Panc1 (cell line): Measurements from ENCODE around the gene SLFNL1. TPM values are rescaled to one million over a fixed set of nuclear protein-coding genes. Genes with fewer than 3 reads are reported as not detected.

Source experiments
- ATAC-seq: fragments of 200-7000 bp; cut with Tn5 transposase; 2 replicates; pipeline ENCODE4 v1.9.1; 2020; ENCODE audit warnings: mild to moderate bottlenecking, moderate library complexity
- BruUV-seq: library from RNA; stranded (reverse); fragments of 400-500 nt; replicated peaks from 2 replicates; lab custom pipeline; 2021; lab: Mats Ljungman, UMichigan
- CTCF ChIA-PET: fragments of 300-600 bp; sonication (Branson Sonifier 250); formaldehyde crosslinking; loops from one replicate; lab custom pipeline; 2022; ENCODE audit warnings: antibody characterized with exemption; lab: Charles Lee
- POLR2A ChIA-PET: fragments of 300-600 bp; sonication (Branson Sonifier 250); formaldehyde crosslinking; loops from one replicate; lab custom pipeline; 2022; ENCODE audit warnings: antibody characterized with exemption; lab: Charles Lee
- DNase-seq: peaks from one replicate; pipeline ENCODE4 v3.0.0-alpha.2; 2010; ENCODE audit warnings: low read depth, low spot score
- H3K27ac ChIP-seq: 2 replicates; pipeline ENCODE4 v1.5.1; 2011; ENCODE audit warnings: mild to moderate bottlenecking, low read length, inconsistent platforms
- H3K27me3 ChIP-seq: fragments of 200-500 bp; sonication (Bioruptor generic); 2 replicates; pipeline ENCODE4 v1.6.0; 2014; ENCODE audit warnings: low read length, inconsistent platforms; ENCODE audit not compliant: control insufficient read depth, insufficient read depth
- H3K36me3 ChIP-seq: fragments of 200-500 bp; sonication (Bioruptor generic); 2 replicates; pipeline ENCODE4 v1.5.1; 2014; ENCODE audit warnings: inconsistent platforms, mild to moderate bottlenecking, low read length, moderate library complexity; ENCODE audit not compliant: control insufficient read depth, insufficient read depth
- H3K4me1 ChIP-seq: 2 replicates; pipeline ENCODE4 v1.5.1; 2011; ENCODE audit warnings: inconsistent platforms, mild to moderate bottlenecking, low read length, moderate library complexity; ENCODE audit not compliant: control insufficient read depth, insufficient read depth
- H3K4me3 ChIP-seq, 2 experiments: 2 replicates each; pipeline ENCODE4 v1.5.1; 2011 to 2012; ENCODE audit warnings: low read depth in 2 of 2, low read length in 2 of 2, mild to moderate bottlenecking in 2 of 2, inconsistent platforms in 1 of 2, moderate library complexity in 1 of 2
- H3K9me3 ChIP-seq: fragments of 200-500 bp; sonication (Bioruptor generic); 2 replicates; pipeline ENCODE4 v1.5.1; 2014; ENCODE audit warnings: low read depth, mild to moderate bottlenecking, inconsistent platforms, low read length, moderate library complexity; ENCODE audit not compliant: control insufficient read depth, insufficient read depth
- CTCF ChIP-seq: fragments of 450-650 bp; IDR thresholded peaks from 2 replicates; pipeline ENCODE4 v1.5.1; 2017; ENCODE audit warnings: mild to moderate bottlenecking
- POLR2AphosphoS5 ChIP-seq: IDR thresholded peaks from 2 replicates; pipeline ENCODE4 v1.6.1; 2012; ENCODE audit warnings: mild to moderate bottlenecking, low read depth, low read length, moderate library complexity
- SIN3A ChIP-seq: IDR thresholded peaks from 2 replicates; pipeline ENCODE4 v1.6.1; 2012; ENCODE audit warnings: low read depth, mild to moderate bottlenecking, low read length, moderate library complexity, borderline replicate concordance; ENCODE audit not compliant: insufficient read depth
- TCF7L2 ChIP-seq: IDR thresholded peaks from 2 replicates; pipeline ENCODE4 v1.6.1; 2011; ENCODE audit warnings: mild to moderate bottlenecking, low read depth, low read length, inconsistent platforms
- in situ Hi-C: cut with HindIII; loops from 2 replicates; pipeline ENCODE4 v1.10.0; 2016; ENCODE audit warnings: low sequenced_read_pairs, low pct_unique_long_range_greater_than_20kb
- intact Hi-C: fragments of 100-400 bp; cut with micrococcal nuclease; formaldehyde crosslinking; loops from one replicate; pipeline ENCODE4 v1.10.0; 2022; ENCODE audit not compliant: unreplicated experiment
- total RNA-seq: library from RNA; stranded (reverse); gene quantifications from one replicate; pipeline ENCODE4 v1.2.1, GENCODE V29; 2021; ENCODE audit not compliant: unreplicated experiment
- TF ChIP-seq, protein P1 (sequence below), 2 experiments: IDR thresholded peaks; 2 replicates each; pipeline ENCODE4 v1.6.1; 2011 to 2012; ENCODE audit warnings: low read depth in 2 of 2, control low read depth in 1 of 2, low read length in 1 of 2, mild to moderate bottlenecking in 1 of 2, moderate library complexity in 1 of 2; ENCODE audit not compliant: insufficient read depth in 1 of 2

SLFNL1 gene
- total RNA-seq, 1 experiment from 2014 or later = 0.10 TPM

DNA sequence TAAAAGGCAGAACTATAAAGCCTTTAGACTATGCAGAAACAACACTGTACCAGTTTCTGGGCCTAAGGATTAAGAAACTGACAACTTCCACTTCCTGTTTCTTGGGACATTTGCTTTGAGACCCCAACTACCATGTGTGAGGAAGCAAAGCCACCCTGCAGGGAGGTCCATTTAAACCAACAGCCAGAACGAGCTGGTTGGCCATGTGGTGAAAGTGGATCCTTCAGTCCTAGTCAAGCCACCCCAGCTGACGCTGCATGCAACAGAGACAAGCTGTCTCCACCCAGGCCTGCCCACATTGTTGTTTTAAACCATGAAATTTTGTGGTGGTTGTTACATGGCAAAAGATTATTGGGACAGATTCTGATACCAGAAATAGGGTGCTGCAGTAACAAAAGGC lies 31.8 kb upstream of the SLFNL1 start:
- CTCF ChIA-PET = no interaction called here
- no peak for ATAC-seq
- no TSS peak for BruUV-seq

GRCh38 chr1:41051022-41051421 lies 29.5 kb upstream of the SLFNL1 start:
- DNase-seq (no peak), ATAC-seq (peak; percentile 48)
- in situ Hi-C loops (no loop called here), intact Hi-C loops (no loop called here)
- POLR2A ChIA-PET = no interaction called here
- H3K4me1 ChIP-seq = no peaks in the 10 kb centered on the region
- no TSS peak for BruUV-seq
- H3K4me3 ChIP-seq = no peak overlapping the region
- no peak for TF ChIP-seq POLR2AphosphoS5
- TF ChIP-seq CTCF = no peak
- TF ChIP-seq TCF7L2 = no peak
- TF ChIP-seq, protein P1, sequence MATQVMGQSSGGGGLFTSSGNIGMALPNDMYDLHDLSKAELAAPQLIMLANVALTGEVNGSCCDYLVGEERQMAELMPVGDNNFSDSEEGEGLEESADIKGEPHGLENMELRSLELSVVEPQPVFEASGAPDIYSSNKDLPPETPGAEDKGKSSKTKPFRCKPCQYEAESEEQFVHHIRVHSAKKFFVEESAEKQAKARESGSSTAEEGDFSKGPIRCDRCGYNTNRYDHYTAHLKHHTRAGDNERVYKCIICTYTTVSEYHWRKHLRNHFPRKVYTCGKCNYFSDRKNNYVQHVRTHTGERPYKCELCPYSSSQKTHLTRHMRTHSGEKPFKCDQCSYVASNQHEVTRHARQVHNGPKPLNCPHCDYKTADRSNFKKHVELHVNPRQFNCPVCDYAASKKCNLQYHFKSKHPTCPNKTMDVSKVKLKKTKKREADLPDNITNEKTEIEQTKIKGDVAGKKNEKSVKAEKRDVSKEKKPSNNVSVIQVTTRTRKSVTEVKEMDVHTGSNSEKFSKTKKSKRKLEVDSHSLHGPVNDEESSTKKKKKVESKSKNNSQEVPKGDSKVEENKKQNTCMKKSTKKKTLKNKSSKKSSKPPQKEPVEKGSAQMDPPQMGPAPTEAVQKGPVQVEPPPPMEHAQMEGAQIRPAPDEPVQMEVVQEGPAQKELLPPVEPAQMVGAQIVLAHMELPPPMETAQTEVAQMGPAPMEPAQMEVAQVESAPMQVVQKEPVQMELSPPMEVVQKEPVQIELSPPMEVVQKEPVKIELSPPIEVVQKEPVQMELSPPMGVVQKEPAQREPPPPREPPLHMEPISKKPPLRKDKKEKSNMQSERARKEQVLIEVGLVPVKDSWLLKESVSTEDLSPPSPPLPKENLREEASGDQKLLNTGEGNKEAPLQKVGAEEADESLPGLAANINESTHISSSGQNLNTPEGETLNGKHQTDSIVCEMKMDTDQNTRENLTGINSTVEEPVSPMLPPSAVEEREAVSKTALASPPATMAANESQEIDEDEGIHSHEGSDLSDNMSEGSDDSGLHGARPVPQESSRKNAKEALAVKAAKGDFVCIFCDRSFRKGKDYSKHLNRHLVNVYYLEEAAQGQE (IDR thresholded peaks at IDR 0.05; ENCODE audit: insufficient read depth in 1 of 2, low read depth in 2 of 2, low read length in 1 of 2) = no peak
- TF ChIP-seq SIN3A = no peak
- no peaks in the 10 kb centered on the region for H3K27me3 ChIP-seq
- CTCF ChIA-PET = no interaction called here
- H3K9me3 ChIP-seq = no peaks in the 10 kb centered on the region
- H3K36me3 ChIP-seq = no peaks in the 10 kb centered on the region; the same call in 1 of the 2 replicates
- no peak overlapping the region for H3K27ac ChIP-seq

More for the DNA sequence above, 31.8 kb upstream of the SLFNL1 start:
- in situ Hi-C loops = no loop called here
- H3K9me3 ChIP-seq = no peaks in the 10 kb centered on the region
- no peaks in the 10 kb centered on the region; the same call in 1 of the 2 replicates for H3K36me3 ChIP-seq
- H3K4me1 ChIP-seq = no peaks in the 10 kb centered on the region
- intact Hi-C loops = no loop called here
- POLR2A ChIA-PET = no interaction called here
- H3K27me3 ChIP-seq = no peaks in the 10 kb centered on the region
- no peak overlapping the region for H3K4me3 ChIP-seq
- TF ChIP-seq SIN3A = no peak
- TF ChIP-seq CTCF = no peak
- no peak for TF ChIP-seq POLR2AphosphoS5
- TF ChIP-seq TCF7L2 = no peak
- TF ChIP-seq, protein P1 (IDR thresholded peaks at IDR 0.05; ENCODE audit: insufficient read depth in 1 of 2, low read depth in 2 of 2, low read length in 1 of 2) = no peak
- DNase-seq = no peak
- H3K27ac ChIP-seq = no peak overlapping the region
